Neural cell (in vitro differentiated cells): ENCODE data around the gene OCRL. TPM values are rescaled to one million over a fixed set of nuclear protein-coding genes. Genes with fewer than 3 reads are reported as not detected.

ENCODE experiments used
- H2AFZ ChIP-seq: fragments of 200-600, 300-800 bp; sonication (generic), shearing (Covaris generic); 2 replicates; pipeline ENCODE4 v1.6.0; 2014; ENCODE audit warnings: low read depth, mild to moderate bottlenecking, antibody characterized with exemption, low read length, moderate library complexity
- H3F3A ChIP-seq: fragments of 200-600 bp; shearing (Covaris generic); 2 replicates; pipeline ENCODE4 v1.6.1; 2016; ENCODE audit warnings: mild to moderate bottlenecking, moderate library complexity, mixed read lengths, antibody characterized with exemption, low read length; ENCODE audit not compliant: insufficient read depth, poor library complexity, severe bottlenecking
- H3K27ac ChIP-seq: fragments of 200-600, 300-800 bp; sonication (generic), shearing (Covaris generic); 2 replicates; pipeline ENCODE4 v1.5.1; 2014; ENCODE audit warnings: mild to moderate bottlenecking, low read length, moderate library complexity
- H3K27me3 ChIP-seq: fragments of 300-800, 200-600 bp; sonication (generic), shearing (Covaris generic); 2 replicates; pipeline ENCODE4 v1.6.0; 2014; ENCODE audit warnings: mild to moderate bottlenecking, low read depth, low read length, moderate library complexity; ENCODE audit not compliant: insufficient read depth
- H3K36me3 ChIP-seq: fragments of 300-800, 200-600 bp; sonication (generic), shearing (Covaris generic); 2 replicates; pipeline ENCODE4 v1.5.1; 2014; ENCODE audit warnings: mild to moderate bottlenecking, antibody characterized with exemption, low read length, moderate library complexity; ENCODE audit not compliant: insufficient read depth
- H3K4me2 ChIP-seq: fragments of 300-800, 200-600 bp; sonication (generic), shearing (Covaris generic); 2 replicates; pipeline ENCODE4 v1.6.0; 2014; ENCODE audit warnings: mild to moderate bottlenecking, low read length
- H3K4me3 ChIP-seq: fragments of 300-800, 200-600 bp; sonication (generic), shearing (Covaris generic); 2 replicates; pipeline ENCODE4 v1.5.1; 2014; ENCODE audit warnings: mild to moderate bottlenecking, low read length, moderate library complexity
- H3K79me2 ChIP-seq: fragments of 200-600 bp; shearing (Covaris generic); replicated peaks from 2 replicates; pipeline ENCODE4 v1.6.0; 2014; ENCODE audit warnings: mild to moderate bottlenecking, low read length, moderate library complexity; ENCODE audit not compliant: insufficient read depth
- H3K9ac ChIP-seq: fragments of 300-800, 200-600 bp; sonication (generic), shearing (Covaris generic); 2 replicates; pipeline ENCODE4 v1.6.1; 2016; ENCODE audit warnings: mild to moderate bottlenecking, low read length, mixed read lengths
- H3K9me2 ChIP-seq: fragments of 200-600 bp; shearing (Covaris generic); 2 replicates; pipeline ENCODE4 v1.6.1; 2016; ENCODE audit warnings: mild to moderate bottlenecking, low read length, mixed read lengths; ENCODE audit not compliant: insufficient read depth
- H3K9me3 ChIP-seq: fragments of 200-600, 300-800 bp; sonication (generic), shearing (Covaris generic); 2 replicates; pipeline ENCODE4 v1.6.1; 2016; ENCODE audit warnings: mild to moderate bottlenecking, mixed run types, low read length, moderate library complexity, mixed read lengths
- H4K20me1 ChIP-seq: fragments of 200-600 bp; shearing (Covaris generic); 2 replicates; pipeline ENCODE4 v1.6.1; 2016; ENCODE audit warnings: mild to moderate bottlenecking, mixed run types; ENCODE audit not compliant: insufficient read depth
- EP300 ChIP-seq: fragments of 450-650 bp; conservative IDR thresholded peaks from 2 replicates; pipeline ENCODE4 v1.6.1; 2014; ENCODE audit warnings: antibody characterized with exemption, mild to moderate bottlenecking, moderate library complexity; ENCODE audit not compliant: poor library complexity, severe bottlenecking
- EZH2 ChIP-seq: fragments of 200-600, 300-800 bp; shearing (Covaris generic), sonication (generic); IDR thresholded peaks from 2 replicates; pipeline ENCODE4 v1.6.1; 2014; ENCODE audit warnings: antibody characterized with exemption, low read length, borderline replicate concordance, mild to moderate bottlenecking; ENCODE audit not compliant: insufficient read depth, poor library complexity, severe bottlenecking
- MXI1 ChIP-seq: fragments of 450-650 bp; conservative IDR thresholded peaks from 2 replicates; pipeline ENCODE4 v1.6.1; 2014; ENCODE audit warnings: antibody characterized with exemption, mild to moderate bottlenecking; ENCODE audit not compliant: poor library complexity, severe bottlenecking
- POLR2AphosphoS5 ChIP-seq: IDR thresholded peaks from 2 replicates; pipeline ENCODE4 v1.6.1; 2012
- RAD21 ChIP-seq: fragments of 450-650 bp; conservative IDR thresholded peaks from 2 replicates; pipeline ENCODE4 v1.6.1; 2014; ENCODE audit warnings: antibody characterized with exemption, mild to moderate bottlenecking, moderate library complexity
- SMC3 ChIP-seq: fragments of 450-650 bp; conservative IDR thresholded peaks from 2 replicates; pipeline ENCODE4 v1.6.1; 2014; ENCODE audit warnings: antibody characterized with exemption, mild to moderate bottlenecking, moderate library complexity; ENCODE audit not compliant: poor library complexity
- TAF1 ChIP-seq: IDR thresholded peaks from 2 replicates; pipeline ENCODE4 v1.6.1; 2012; ENCODE audit warnings: low read depth
- polyA plus RNA-seq: library from polyadenylated mRNA; depleted of rRNA; stranded (reverse); fragments of >200 nt; gene quantifications from 2 replicates; pipeline ENCODE4 v1.2.3, GENCODE V29; 2014
- TF ChIP-seq, protein P1 (sequence below): fragments of 450-650 bp; IDR thresholded peaks from 2 replicates; pipeline ENCODE4 v1.5.1; 2014; ENCODE audit warnings: antibody characterized with exemption, mild to moderate bottlenecking, moderate library complexity; ENCODE audit not compliant: poor library complexity, severe bottlenecking
- TF ChIP-seq, protein P2 (sequence below): IDR thresholded peaks from 2 replicates; pipeline ENCODE4 v1.6.1; 2012; ENCODE audit warnings: borderline replicate concordance

OCRL gene
- polyA plus RNA-seq, 1 donor from 2014 or later = 27.9 TPM

DNA sequence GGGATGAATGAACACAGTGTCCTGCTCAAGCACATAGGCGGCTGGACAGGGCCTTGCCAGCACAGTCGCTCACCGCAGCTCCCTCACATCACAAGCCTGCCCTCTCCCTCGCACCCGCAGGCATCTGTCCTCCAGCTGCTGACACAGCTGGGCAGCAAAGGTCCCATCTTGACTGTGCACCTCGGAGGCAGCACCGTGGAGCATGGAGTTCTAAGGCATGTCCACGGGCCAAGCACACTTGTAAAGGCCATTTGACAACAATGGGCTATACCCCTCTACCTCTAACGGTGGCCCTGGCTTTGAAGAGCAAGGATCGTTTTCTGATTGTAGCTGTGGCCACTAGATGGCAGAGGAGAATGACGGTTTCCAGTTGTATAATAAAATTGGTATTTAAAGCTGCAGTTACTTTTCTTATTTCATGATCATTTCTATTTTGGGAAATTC lies 60.9 kb downstream of the OCRL start:
- H3K9me3 ChIP-seq = no peaks in the 10 kb centered on the region

DNA sequence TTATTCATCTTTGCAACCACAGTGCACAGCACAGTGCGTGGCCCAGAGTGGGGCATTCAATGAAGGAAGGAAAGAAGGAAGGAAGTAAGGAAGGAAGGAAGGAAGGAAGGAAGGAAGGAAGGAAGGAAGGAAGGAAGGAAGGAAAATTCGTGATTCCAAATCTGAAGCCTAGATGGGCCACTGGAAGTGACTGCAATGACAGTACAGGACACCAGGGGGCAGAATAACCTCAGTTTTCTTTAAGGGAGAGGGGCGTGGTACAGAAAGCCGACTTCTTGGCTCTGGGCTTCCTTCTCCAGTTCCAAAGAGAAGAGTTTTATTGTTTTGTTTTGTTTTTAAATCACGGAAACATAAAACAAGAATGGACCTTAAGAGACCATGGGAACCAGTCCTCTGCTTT lies 66.9 kb downstream of the OCRL start:
- H4K20me1 ChIP-seq = no peaks in the 10 kb centered on the region
- no peaks in the 10 kb centered on the region for H3K27me3 ChIP-seq
- H3K9me2 ChIP-seq = no peaks in the 10 kb centered on the region
- H2AFZ ChIP-seq = no peak overlapping the region
- H3K79me2 ChIP-seq = no peaks in the 10 kb centered on the region
- H3K36me3 ChIP-seq = no peaks in the 10 kb centered on the region
- no peaks in the 10 kb centered on the region for H3F3A ChIP-seq
- no peak overlapping the region for H3K27ac ChIP-seq
- no peaks in the 10 kb centered on the region for H3K9me3 ChIP-seq
- H3K4me3 ChIP-seq = no peak overlapping the region
- H3K4me2 ChIP-seq = no peak overlapping the region
- no peak overlapping the region for H3K9ac ChIP-seq
- TF ChIP-seq, protein P1, sequence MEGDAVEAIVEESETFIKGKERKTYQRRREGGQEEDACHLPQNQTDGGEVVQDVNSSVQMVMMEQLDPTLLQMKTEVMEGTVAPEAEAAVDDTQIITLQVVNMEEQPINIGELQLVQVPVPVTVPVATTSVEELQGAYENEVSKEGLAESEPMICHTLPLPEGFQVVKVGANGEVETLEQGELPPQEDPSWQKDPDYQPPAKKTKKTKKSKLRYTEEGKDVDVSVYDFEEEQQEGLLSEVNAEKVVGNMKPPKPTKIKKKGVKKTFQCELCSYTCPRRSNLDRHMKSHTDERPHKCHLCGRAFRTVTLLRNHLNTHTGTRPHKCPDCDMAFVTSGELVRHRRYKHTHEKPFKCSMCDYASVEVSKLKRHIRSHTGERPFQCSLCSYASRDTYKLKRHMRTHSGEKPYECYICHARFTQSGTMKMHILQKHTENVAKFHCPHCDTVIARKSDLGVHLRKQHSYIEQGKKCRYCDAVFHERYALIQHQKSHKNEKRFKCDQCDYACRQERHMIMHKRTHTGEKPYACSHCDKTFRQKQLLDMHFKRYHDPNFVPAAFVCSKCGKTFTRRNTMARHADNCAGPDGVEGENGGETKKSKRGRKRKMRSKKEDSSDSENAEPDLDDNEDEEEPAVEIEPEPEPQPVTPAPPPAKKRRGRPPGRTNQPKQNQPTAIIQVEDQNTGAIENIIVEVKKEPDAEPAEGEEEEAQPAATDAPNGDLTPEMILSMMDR = peak; percentile 73
- TF ChIP-seq TAF1 (no peak), EZH2 (no peak), POLR2AphosphoS5 (no peak), RAD21 (peak; percentile 84), SMC3 (peak; percentile 82), EP300 (no peak), MXI1 (no peak)
- TF ChIP-seq, protein P2, sequence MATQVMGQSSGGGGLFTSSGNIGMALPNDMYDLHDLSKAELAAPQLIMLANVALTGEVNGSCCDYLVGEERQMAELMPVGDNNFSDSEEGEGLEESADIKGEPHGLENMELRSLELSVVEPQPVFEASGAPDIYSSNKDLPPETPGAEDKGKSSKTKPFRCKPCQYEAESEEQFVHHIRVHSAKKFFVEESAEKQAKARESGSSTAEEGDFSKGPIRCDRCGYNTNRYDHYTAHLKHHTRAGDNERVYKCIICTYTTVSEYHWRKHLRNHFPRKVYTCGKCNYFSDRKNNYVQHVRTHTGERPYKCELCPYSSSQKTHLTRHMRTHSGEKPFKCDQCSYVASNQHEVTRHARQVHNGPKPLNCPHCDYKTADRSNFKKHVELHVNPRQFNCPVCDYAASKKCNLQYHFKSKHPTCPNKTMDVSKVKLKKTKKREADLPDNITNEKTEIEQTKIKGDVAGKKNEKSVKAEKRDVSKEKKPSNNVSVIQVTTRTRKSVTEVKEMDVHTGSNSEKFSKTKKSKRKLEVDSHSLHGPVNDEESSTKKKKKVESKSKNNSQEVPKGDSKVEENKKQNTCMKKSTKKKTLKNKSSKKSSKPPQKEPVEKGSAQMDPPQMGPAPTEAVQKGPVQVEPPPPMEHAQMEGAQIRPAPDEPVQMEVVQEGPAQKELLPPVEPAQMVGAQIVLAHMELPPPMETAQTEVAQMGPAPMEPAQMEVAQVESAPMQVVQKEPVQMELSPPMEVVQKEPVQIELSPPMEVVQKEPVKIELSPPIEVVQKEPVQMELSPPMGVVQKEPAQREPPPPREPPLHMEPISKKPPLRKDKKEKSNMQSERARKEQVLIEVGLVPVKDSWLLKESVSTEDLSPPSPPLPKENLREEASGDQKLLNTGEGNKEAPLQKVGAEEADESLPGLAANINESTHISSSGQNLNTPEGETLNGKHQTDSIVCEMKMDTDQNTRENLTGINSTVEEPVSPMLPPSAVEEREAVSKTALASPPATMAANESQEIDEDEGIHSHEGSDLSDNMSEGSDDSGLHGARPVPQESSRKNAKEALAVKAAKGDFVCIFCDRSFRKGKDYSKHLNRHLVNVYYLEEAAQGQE = no peak

More for the DNA sequence above, 60.9 kb downstream of the OCRL start:
- Histone ChIP-seq H3K9me2 (no peaks in the 10 kb centered on the region), H3K27me3 (no peaks in the 10 kb centered on the region), H2AFZ (no peak overlapping the region), H3K79me2 (no peaks in the 10 kb centered on the region), H4K20me1 (no peaks in the 10 kb centered on the region), H3K4me2 (no peak overlapping the region), H3K9ac (no peak overlapping the region), H3F3A (no peaks in the 10 kb centered on the region), H3K27ac (no peak overlapping the region), H3K36me3 (no peaks in the 10 kb centered on the region), H3K4me3 (no peak overlapping the region)
- TF ChIP-seq, protein P1 = peak; percentile 63
- TF ChIP-seq, protein P2 = no peak
- peak; percentile 42 for TF ChIP-seq RAD21
- TF ChIP-seq POLR2AphosphoS5 = no peak
- peak; percentile 45 for TF ChIP-seq SMC3
